Ramos (cell line): Measurements from ENCODE around the gene MSL1.
"Not testable (repeated sequence)": the region's sequence is repeated elsewhere in the genome, so short reads cannot be mapped to it uniquely, and the experiment has no call there.

Experiments used
- in situ Hi-C: fragments of 300-500 bp; cut with MboI; formaldehyde crosslinking; loops from one replicate; pipeline ENCODE4 v1.14.3; 2022; ENCODE audit warnings: low sequenced_read_pairs; ENCODE audit not compliant: unreplicated experiment

Gene MSL1

DNA sequence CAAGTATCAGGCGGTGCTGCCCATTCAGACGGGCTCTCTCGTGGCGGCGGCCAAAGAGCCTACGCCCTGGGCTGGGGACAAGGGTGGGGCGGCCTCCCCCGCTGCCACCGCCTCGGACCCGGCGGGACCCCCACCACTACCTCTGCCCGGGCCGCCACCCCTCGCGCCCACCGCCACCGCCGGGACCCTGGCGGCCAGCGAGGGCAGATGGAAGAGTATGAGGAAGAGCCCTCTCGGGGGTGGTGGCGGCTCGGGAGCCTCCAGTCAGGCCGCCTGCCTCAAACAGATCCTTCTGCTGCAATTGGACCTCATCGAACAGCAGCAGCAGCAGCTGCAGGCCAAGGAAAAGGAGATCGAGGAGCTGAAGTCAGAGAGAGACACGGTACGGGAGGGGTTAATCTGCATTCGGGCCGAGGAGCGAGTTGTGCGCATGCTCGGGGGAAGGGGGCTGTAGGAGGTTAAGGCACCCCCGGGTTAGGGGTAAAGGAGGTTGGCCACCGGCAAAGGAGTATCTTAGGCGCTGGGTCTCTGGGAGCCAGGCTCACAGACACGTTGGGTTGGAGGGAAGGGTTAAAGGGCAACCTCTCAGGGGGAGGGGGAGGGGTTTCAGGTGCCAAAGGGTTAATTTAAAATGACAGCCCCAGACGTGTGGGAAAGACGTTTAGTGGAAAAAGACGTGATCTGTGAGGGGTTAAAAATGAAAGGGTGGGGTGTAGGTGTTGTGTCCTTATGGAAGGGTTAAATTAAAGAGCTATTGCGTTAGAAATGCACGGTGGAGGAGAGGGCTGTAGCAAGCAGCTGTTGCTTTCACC is 1.4 kb downstream of the MSL1 start:
- in situ Hi-C loops: no loop called here

DNA sequence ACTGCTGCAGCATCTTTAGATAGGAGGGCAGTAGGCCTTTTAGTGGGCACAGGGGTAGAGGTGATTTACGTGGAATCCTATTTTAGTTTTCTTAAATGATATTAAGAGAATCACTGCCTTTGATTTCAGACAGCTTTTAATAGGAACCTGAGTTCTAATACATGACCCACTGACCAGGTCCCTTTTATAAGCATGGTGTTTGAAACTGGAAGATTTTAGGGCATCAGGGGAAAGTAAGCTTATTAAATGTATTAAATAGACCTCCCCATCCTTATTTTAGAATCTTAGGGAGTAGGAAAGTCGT is 2.0 kb downstream of the MSL1 start:
- in situ Hi-C loops: no loop called here

DNA sequence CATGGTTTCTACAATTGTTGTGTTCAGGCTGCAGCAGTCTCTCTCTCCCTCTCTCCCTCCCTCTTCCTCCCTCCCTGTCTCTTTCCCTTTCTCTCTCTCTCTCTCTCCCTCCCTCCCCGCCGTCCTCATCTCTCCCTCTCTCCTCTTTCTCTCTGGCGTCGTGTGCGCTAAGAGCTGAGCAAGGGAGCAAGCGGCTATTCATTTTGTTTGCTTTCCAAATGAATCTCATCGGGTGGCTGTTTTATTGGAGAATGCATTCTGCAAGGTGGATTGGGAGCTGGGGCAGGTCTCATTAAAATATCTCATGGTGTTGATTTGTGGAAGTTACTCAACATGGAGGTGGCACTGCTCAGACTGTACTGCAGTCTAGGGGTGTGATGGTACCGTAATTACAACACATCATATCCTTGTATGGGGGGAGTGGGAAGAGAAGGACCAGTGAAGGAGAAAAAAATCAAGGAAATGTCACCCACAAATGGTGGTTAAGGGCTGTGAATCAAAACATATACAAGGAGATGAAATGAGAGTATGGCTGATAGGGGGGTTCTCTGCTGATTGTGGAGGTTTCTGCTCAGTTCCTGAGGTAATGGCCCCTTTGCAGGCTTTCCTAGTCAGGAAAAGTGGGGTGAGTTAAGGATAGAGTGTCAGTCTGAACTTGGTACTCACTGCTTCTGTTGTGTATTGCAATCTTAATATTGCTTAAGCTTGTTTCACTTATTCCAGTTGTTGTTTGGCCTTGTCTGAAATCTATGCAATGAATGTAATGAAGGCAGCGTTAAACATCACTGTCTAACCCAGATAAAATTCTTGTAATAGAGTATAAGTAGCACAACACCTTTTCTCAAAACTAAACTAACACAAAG is 2.7 kb downstream of the MSL1 start:
- in situ Hi-C loops: no loop called here

DNA sequence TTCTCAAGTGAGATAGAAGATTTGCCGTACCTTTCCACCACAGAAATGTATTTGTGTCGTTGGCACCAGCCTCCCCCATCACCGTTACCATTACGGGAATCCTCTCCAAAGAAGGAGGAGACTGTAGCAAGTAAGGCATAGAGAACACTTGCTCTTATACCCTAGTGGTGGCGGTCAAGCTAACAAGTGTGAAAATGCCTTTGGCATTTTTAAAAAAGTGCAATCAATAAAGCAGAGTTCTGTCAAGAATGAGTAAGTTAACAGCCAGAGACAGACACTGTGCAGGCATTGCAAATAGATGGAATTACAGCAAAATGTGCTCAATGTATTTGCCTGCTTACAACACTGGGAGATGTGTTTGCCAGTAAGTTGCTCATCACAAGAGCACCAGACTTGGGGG is 7.7 kb downstream of the MSL1 start:
- in situ Hi-C loops: no loop called here

DNA sequence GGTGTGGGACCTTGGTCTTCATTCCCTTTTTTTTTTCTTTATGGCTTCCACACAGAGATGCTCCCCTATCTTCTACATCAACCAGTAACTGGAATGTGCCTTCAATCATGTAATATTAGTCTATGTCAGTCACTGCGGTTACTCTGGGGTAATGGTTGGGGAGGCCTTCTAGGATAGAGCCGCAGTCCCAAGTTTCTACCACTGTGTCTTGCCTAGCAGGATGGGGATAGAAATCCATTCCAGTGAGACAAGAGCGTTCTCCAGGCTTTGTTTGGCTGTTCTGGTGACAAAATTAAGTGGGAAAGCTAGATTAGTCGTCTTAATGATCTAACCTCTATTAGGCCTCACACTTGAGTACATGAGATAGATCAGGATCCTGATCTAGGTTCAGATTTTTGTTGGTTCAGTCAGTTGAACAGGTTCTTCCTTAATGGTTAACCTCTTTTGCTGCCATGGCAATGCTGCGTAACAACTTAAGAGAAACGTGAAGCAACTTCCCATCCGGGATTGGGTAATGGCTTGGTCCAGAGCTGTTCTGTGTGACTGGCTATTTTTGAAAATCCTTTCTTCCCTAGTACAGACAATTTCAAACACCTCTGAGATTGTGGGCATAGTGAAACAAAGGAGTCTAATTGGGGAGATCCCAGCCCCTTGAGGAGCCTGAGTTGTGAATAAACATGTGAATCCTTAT is 8.7 kb downstream of the MSL1 start:
- in situ Hi-C loops: no loop called here

DNA sequence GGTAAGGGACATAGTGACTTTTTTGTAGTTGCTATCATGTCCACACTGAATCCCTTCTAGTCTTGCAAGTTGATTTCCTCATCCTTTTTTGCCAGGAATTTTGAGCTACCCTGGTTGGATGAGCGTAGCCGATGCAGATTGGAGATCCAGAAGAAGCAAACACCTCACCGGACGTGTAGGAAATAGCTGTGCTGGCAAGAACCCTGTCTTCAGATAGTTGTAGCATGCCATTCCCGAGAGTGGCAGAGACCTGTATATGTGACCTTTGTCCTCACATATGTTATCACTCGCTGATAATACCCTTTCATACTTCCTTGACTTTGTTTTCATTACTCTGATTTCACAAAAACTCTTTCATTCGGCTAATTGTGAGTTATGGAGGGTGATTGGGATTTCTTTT is 12.4 kb downstream of the MSL1 start:
- in situ Hi-C loops: no loop called here

DNA sequence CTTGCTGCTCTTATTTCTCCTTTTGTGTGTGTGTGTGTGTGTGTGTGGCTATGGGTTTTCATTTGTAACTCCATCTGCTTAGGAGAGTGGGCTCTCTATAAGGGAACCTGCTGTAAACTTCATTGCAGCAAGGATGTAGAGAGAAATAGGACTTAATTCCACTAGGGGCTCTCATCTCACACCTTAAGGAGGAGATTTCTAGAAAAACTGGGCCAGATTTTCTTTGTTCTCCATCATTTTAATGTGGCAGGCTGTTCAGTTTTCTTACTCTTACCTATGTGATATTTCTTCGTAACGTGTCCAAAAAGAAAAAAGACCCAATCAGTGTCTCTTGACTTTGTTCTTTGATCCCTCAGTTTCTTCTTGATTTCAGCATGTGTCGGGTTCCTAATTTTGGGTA is 14.0 kb downstream of the MSL1 start:
- in situ Hi-C loops: no loop called here

DNA sequence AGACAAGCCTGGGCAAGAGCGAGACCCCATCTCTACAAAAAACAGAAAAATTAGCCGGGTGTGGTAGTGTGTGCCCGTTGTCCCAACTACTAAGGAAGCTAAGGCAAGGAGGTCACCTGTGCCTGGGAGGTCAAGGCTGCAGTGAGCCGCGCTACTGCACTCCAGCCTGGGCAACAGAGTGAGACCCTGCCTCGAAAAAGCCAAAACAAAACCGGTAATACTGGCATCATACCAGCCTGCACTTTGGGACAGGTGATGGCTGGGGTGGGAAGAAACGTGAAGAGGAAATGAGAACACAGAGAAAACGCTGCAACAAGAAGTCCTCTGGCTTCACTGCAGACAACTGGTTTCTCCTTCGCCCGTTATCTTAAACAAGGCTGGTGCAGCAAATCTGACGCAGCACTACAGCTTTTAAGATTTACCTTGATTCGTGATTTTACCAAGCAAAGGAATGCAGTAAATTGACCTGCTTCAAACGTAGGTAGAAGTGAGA is 17.8 kb downstream of the MSL1 start:
- in situ Hi-C loops: no loop called here

DNA sequence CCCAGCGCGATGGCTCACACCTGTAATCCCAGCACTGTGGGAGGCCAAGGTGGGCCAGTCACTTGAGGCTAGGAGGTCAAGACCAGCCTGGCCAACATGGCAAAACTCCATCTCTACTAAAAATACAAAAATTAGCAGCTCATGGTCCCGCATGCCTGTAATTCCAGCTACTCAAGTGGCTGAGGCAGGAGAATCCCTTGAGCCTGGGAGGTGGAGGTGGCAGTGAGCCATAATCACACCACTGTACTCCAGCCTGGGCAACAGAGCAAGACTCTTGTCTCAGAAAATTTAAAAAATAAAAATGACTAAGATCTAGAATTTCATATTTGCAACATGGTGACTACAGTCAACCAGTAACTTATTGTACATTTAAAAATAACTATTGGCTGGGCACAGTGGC is 21.4 kb downstream of the MSL1 start:
- in situ Hi-C loops: not testable (repeated sequence)

DNA sequence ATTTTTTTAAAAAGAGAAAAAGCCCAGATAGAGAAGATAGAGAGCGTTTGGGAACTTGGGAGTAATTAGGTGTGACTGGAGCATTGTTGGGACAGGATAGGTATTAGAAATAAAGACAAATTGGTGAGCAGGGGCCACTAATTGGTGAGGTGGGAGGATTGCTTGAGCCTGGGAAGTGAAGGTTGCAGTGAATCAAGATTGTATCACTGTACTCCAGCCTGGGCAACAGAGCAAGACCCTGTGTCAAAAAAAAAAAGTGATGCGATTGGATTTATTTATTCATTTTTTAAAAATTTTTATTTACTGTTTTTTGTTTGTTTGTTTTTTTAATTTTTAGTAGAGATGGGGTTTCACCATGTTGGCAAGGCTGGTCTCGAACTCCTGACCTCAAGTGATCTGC is 23.7 kb downstream of the MSL1 start:
- in situ Hi-C loops: no loop called here

DNA sequence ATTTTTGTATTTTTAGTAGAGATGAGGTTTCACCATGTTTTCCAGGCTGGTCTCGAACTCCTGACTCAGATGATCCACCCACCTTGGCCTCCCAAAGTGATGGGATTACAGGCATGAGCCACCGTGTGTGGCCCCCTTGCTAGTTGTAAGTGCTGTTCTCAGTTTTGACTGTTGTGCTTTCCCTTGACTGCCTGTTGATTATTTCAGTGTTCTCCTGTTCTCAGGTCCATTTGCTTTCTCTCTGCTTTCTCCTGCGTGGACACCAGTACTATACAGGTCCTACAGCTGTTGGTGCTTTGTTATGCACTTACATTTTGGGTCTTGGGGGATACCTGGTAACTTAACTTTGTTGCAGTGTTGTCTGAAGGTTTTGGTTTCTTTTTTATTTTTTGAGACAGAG is 26.8 kb downstream of the MSL1 start:
- in situ Hi-C loops: no loop called here

DNA sequence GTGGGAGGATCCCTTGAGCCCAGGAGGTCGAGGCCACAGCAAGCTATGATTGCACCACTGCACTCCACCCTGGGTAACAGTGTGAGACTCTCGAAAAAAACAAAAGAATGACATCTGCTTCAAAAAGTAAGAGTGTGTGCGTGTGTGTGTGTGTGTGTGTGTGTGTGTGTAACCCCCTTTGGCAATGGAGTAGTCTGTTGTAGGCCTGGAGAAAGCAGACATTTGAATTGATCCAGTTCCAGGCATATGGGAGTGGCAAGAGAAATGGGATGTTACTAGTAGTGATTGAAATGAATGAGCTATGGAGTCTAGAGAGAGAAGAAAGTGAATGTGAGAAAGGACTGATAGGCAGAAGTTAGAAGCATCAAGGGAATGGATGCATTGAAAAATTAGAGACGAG is 28.5 kb downstream of the MSL1 start:
- in situ Hi-C loops: no loop called here

DNA sequence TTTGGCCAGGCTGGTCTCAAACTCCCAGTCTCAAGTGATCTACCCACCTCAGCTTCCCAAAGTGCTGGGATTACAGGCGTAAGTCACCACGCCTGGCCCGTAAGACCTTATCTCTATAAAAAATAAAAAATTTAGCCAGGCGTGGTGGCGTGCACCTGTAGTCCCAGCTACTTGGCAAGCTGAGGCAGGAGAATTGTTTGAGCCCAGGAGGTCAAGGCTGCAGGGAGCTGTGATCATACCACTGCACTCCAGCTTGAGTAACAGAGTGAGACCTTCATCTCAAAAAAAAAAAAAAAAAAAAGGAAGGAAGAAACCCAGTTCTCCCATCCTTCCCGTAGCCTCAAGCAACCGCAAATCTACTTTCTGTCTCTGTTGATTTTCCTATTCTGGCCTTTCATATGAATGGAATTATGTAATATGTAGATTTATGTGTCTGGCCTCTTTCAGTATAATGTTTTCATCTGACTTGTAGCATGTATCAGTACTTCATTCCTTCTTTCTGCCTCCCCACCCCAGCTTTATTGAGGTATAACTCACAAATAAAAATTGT is 29.7 kb downstream of the MSL1 start:
- in situ Hi-C loops: no loop called here

DNA sequence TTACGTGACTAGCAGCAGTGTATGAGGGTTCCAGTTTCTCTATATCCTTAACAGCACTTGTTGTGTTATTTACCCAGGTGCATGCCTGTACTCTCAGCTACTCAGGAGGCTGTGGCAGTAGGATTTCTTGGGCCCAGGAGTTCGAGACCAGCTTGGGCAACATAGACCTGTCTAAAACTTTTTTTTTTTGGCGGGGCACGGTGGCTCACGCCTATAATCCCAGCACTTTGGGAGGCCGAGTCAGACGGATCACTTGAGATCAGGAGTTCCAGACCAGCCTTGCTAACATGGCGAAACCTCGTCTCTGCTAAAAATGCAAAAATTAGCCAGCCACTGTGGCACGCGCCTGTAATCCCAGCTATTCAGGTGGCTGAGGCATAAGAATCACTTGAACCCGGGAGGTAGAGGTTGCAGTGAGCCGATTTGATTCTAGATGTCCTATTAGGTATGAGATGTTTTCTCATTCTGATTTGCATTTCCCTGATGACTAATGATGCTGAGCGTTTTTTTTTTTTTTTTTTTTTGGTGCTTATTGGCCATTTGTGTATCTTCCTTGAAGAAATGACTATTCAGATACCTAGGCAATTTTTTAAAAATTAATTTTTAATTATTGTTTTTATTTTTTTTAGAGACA is 31.9 kb downstream of the MSL1 start:
- in situ Hi-C loops: no loop called here

DNA sequence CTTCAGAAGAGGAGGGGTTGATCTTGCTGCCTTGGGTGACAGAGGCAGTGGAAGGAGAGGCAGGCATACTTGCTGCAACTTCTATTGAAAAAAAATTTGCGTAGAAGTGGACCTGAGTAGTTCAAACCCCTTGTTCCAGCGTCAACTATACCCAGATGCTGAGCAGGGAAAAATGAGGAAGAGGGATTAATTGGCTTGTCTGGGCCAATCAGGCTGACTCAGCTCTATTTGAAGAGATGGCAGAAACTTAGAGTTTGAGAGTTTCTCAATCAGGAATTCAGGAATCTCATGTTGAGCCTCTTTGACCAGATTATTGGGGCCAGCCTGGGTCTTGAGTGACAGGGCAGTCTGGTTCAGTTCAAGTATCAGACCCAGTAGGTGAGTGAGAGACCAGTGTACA is 36.2 kb downstream of the MSL1 start:
- in situ Hi-C loops: no loop called here

DNA sequence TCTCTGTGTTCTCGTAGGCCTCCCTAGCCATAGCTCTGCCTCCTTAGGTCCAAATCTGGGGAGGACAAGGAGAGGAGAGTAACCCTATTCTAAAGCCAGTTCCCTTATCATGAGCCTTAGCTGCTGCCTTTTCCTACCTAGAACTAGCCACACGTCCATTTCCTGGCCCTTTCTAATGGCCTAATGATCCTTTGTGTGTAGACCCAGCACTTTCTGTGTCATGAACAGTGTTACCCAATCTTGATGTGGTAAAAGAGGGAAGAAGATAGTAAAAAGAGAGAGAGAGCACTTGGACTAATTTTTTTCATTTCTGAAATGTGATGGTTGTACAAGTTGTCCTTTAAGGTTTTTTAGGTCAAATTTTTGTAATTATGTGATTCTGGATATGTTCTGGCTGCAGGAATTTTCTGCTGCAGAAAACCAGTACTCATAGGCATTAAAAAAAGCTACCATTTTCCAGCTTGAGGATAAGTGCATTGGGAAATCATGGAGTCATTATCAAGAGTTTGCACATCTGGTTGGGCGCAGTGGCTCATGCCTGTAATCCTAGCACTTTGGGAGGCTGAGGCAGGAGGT is 36.8 kb downstream of the MSL1 start:
- in situ Hi-C loops: no loop called here

DNA sequence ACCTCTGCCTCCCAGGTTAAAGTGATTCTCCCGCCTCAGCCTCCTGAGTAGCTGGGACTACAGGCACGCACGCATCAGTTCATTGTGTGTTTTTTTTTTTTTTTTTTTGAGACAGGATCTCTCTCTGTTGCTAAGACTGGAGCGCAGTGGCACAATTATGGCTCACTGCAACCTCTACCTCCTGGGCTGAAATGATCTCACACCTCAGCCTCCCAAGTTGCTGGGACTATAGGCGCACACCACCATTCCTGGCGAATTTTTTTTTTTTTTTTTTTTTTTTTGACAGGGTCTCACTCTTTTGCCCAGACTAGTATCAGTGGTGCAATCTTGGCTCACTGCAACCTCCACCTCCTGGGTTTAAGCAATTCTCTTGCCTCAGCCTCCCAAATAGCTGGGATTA is 37.7 kb downstream of the MSL1 start:
- in situ Hi-C loops: no loop called here

DNA sequence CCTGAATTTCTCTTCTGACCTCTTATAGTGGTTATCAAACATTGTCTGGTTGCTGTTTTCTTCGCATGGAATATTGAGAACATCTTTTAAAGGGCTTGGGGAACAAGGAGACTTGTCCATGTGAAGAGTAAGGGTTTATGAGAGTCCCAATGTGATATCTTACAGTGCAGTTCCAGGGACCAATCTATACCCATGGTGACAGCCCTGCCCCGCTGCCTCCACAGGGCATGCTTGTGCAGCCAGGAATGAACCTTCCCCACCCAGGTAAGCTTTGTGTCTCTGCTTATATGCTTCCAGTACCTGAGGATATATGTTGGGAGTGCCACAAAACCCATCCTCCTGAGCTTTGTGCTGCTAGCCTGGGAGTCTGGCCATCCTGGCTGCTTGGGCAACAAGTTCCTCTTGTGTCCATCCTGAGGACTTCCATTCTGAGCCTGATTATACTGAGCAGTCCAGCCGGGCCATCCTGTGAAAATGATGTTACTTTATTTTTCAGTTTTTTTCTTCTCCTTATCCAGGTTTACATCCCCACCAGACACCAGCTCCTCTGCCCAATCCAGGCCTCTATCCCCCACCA is 46.0 kb downstream of the MSL1 start:
- in situ Hi-C loops: loop anchor here (5.0 kb wide), 1 partner anchor 50 kb away; no protein-coding TSS in a partner anchor

DNA sequence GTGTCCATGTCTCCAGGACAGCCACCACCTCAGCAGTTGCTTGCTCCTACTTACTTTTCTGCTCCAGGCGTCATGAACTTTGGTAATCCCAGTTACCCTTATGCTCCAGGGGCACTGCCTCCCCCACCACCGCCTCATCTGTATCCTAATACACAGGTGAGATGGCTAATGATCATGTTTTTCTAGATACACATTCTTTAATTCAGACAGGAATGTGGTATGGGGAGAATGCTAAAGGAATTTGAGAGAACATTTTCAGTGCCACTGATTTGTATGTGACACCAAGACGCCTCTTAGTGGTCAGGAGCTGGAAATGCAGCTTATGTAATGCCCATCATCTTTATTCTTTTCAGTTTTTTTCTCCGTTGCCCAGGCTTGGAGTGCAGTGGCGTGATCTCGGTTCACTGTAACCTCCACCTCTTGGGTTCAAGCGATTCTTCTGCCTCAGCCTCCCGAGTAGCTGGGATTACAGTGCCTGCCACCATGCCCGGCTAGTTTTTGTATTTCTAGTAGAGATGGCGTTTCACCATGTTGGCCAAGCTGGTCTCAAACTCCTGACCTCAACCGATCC is 46.6 kb downstream of the MSL1 start:
- in situ Hi-C loops: loop anchor here (5.0 kb wide), 1 partner anchor 51 kb away; no protein-coding TSS in a partner anchor
